IMR-90 (cell line): ENCODE measurements around the gene EGLN1. TPM values are rescaled to one million over a fixed set of nuclear protein-coding genes. Genes with fewer than 3 reads are reported as not detected.

ENCODE experiments used
- ATAC-seq: fragments of 200-7000 bp; cut with Tn5 transposase; 2 replicates; pipeline ENCODE4 v1.9.1; 2020; ENCODE audit warnings: low read depth, mild to moderate bottlenecking, moderate library complexity
- BruUV-seq: library from RNA; stranded (reverse); fragments of 400-500 nt; replicated peaks from 2 replicates; lab custom pipeline; 2021; lab: Mats Ljungman, UMichigan
- CTCF ChIA-PET: fragments of 300-600 bp; formaldehyde crosslinking; extraction: SDS; loops from one replicate; lab custom pipeline; 2021; ENCODE audit warnings: antibody characterized with exemption; lab: Yijun Ruan, JAX
- POLR2A ChIA-PET: fragments of 300-600 bp; sonication (Branson Sonifier 250); formaldehyde crosslinking; loops from one replicate; lab custom pipeline; 2022; ENCODE audit warnings: antibody characterized with exemption; ENCODE audit not compliant: unreplicated experiment; lab: Charles Lee
- DNase-seq: peaks from one replicate; pipeline ENCODE4 v3.0.0; 2013
- H2AFZ ChIP-seq: replicated peaks from 2 replicates; pipeline ENCODE3; 2013; ENCODE audit warnings: low read length, mild to moderate bottlenecking; ENCODE audit not compliant: poor library complexity
- H2AK5ac ChIP-seq: 2 replicates; pipeline ENCODE4 v1.6.1; 2013; ENCODE audit warnings: low read depth, low read length, inconsistent platforms
- H2AK9ac ChIP-seq: replicated peaks from 2 replicates; pipeline ENCODE3; 2013; ENCODE audit warnings: mild to moderate bottlenecking, low read depth, low read length, moderate library complexity; ENCODE audit not compliant: poor library complexity
- H2BK120ac ChIP-seq: 2 replicates; pipeline ENCODE4 v1.6.1; 2013; ENCODE audit warnings: low read depth, low read length, inconsistent platforms
- H2BK15ac ChIP-seq: 3 replicates; pipeline ENCODE4 v1.6.1; 2013; ENCODE audit warnings: low read depth, low read length, inconsistent platforms
- H2BK20ac ChIP-seq: 2 replicates; pipeline ENCODE4 v1.6.1; 2013; ENCODE audit warnings: low read depth, mild to moderate bottlenecking, inconsistent platforms, low read length, moderate library complexity
- H2BK5ac ChIP-seq: 2 replicates; pipeline ENCODE4 v1.6.1; 2013; ENCODE audit warnings: mild to moderate bottlenecking, low read depth, low read length, inconsistent platforms; ENCODE audit not compliant: poor library complexity, severe bottlenecking
- H3K14ac ChIP-seq: replicated peaks from 2 replicates; pipeline ENCODE4 v1.6.1; 2013; ENCODE audit warnings: low read depth, low read length, inconsistent platforms
- H3K18ac ChIP-seq: 2 replicates; pipeline ENCODE4 v1.6.1; 2013; ENCODE audit warnings: low read depth, low read length, control low read depth
- H3K23ac ChIP-seq: 2 replicates; pipeline ENCODE4 v1.6.1; 2013; ENCODE audit warnings: low read depth, low read length, inconsistent platforms
- H3K27ac ChIP-seq: 2 replicates; pipeline ENCODE4 v1.5.1; 2013; ENCODE audit warnings: mild to moderate bottlenecking, control low read depth, low read length; ENCODE audit not compliant: insufficient read depth
- H3K27me3 ChIP-seq: 2 replicates; pipeline ENCODE4 v1.6.1; 2013; ENCODE audit warnings: low read length; ENCODE audit not compliant: control insufficient read depth, insufficient read depth
- H3K36me3 ChIP-seq: 2 replicates; pipeline ENCODE4 v1.6.1; 2013; ENCODE audit warnings: low read length, mixed read lengths; ENCODE audit not compliant: control insufficient read depth, insufficient read depth
- H3K4ac ChIP-seq: 2 replicates; pipeline ENCODE4 v1.6.1; 2013; ENCODE audit warnings: low read depth, low read length, inconsistent platforms
- H3K4me1 ChIP-seq: 2 replicates; pipeline ENCODE4 v1.6.1; 2013; ENCODE audit warnings: low read length, mixed read lengths; ENCODE audit not compliant: control insufficient read depth, insufficient read depth
- H3K4me2 ChIP-seq: 2 replicates; pipeline ENCODE4 v1.6.1; 2013; ENCODE audit warnings: low read depth, mild to moderate bottlenecking, control low read depth, low read length, moderate library complexity
- H3K4me3 ChIP-seq: 2 replicates; pipeline ENCODE4 v1.5.1; 2013; ENCODE audit warnings: low read depth, mild to moderate bottlenecking, control low read depth, low read length, moderate library complexity; ENCODE audit not compliant: insufficient read depth
- H3K56ac ChIP-seq: 2 replicates; pipeline ENCODE4 v1.6.1; 2013; ENCODE audit warnings: low read length, inconsistent platforms; ENCODE audit not compliant: insufficient read depth; ENCODE audit errors: extremely low read depth
- H3K79me1 ChIP-seq, 2 experiments: 2 replicates each; pipeline ENCODE4 v1.6.1; 2013; ENCODE audit warnings: low read length in 2 of 2, inconsistent platforms in 1 of 2, low read depth in 1 of 2
- H3K9ac ChIP-seq: 2 replicates; pipeline ENCODE4 v1.6.1; 2013; ENCODE audit warnings: low read depth, low read length, control low read depth
- H3K9me1 ChIP-seq: 2 replicates; pipeline ENCODE4 v1.6.1; 2013; ENCODE audit warnings: low read length, inconsistent platforms; ENCODE audit not compliant: insufficient read depth
- H3K9me3 ChIP-seq: 2 replicates; pipeline ENCODE4 v1.6.1; 2013; ENCODE audit warnings: low read length; ENCODE audit not compliant: control insufficient read depth, insufficient read depth
- H4K20me1 ChIP-seq: 2 replicates; pipeline ENCODE4 v1.6.1; 2013; ENCODE audit warnings: low read length, inconsistent platforms; ENCODE audit not compliant: insufficient read depth
- H4K5ac ChIP-seq: 2 replicates; pipeline ENCODE4 v1.6.1; 2013; ENCODE audit warnings: mild to moderate bottlenecking, low read depth, low read length, control low read depth
- H4K8ac ChIP-seq, 2 experiments: 2 replicates each; pipeline ENCODE4 v1.6.1; 2013; ENCODE audit warnings: low read depth in 2 of 2, low read length in 2 of 2, control low read depth in 1 of 2, inconsistent platforms in 1 of 2
- H4K91ac ChIP-seq: 2 replicates; pipeline ENCODE4 v1.6.1; 2013; ENCODE audit warnings: low read depth, low read length, inconsistent platforms; ENCODE audit not compliant: insufficient read depth
- BHLHE40 ChIP-seq: fragments of 150-350 bp; IDR thresholded peaks from 2 replicates; pipeline ENCODE4 v1.6.1; 2016; ENCODE audit warnings: mild to moderate bottlenecking, low read depth, low read length
- CEBPB ChIP-seq: IDR thresholded peaks from 2 replicates; pipeline ENCODE4 v1.6.1; 2012; ENCODE audit warnings: low read depth, low read length, improper control_type of control experiment
- CHD1 ChIP-seq: IDR thresholded peaks from 2 replicates; pipeline ENCODE4 v1.6.1; 2012; ENCODE audit warnings: low read depth, low read length, improper control_type of control experiment
- FOS ChIP-seq: fragments of 150-350 bp; IDR thresholded peaks from 2 replicates; pipeline ENCODE4 v1.6.1; 2016; ENCODE audit warnings: low read depth, low read length
- MAFK ChIP-seq: IDR thresholded peaks from 2 replicates; pipeline ENCODE4 v1.6.1; 2012; ENCODE audit warnings: low read depth, low read length, improper control_type of control experiment
- MAZ ChIP-seq: IDR thresholded peaks from 2 replicates; pipeline ENCODE4 v1.6.1; 2012; ENCODE audit warnings: low read depth, mild to moderate bottlenecking, low read length, improper control_type of control experiment, moderate library complexity, borderline replicate concordance
- MXI1 ChIP-seq: IDR thresholded peaks from 2 replicates; pipeline ENCODE4 v1.6.1; 2012; ENCODE audit warnings: low read depth, mild to moderate bottlenecking, low read length, moderate library complexity, borderline replicate concordance
- POLR2A ChIP-seq: IDR thresholded peaks from 2 replicates; pipeline ENCODE4 v1.6.1; 2012; ENCODE audit warnings: mild to moderate bottlenecking, low read depth, low read length
- RAD21 ChIP-seq: IDR thresholded peaks from 2 replicates; pipeline ENCODE4 v1.6.1; 2012; ENCODE audit warnings: low read length, improper control_type of control experiment
- RCOR1 ChIP-seq: IDR thresholded peaks from 2 replicates; pipeline ENCODE4 v1.6.1; 2012; ENCODE audit warnings: mild to moderate bottlenecking, low read length, improper control_type of control experiment; ENCODE audit not compliant: insufficient replicate concordance
- RFX5 ChIP-seq: IDR thresholded peaks from 2 replicates; pipeline ENCODE4 v1.8.0; 2012; ENCODE audit warnings: low read depth, mild to moderate bottlenecking, low read length, moderate library complexity
- WGBS, 2 experiments: methylation state at CpG; one replicate each; pipeline versions ENCODE4 v1.1.5 to v1.1.7; 2013; ENCODE audit warnings: missing lambda C conversion rate in 2 of 2; ENCODE audit not compliant: insufficient read length in 1 of 2; ENCODE audit errors: extremely low coverage in 2 of 2; 5-methylcytosine and 5-hydroxymethylcytosine counted together
- dilution Hi-C: fragments of 300-500 bp; cut with HindIII; formaldehyde crosslinking; loops from one replicate; pipeline ENCODE4 v1.14.3; 2018; ENCODE audit warnings: low sequenced_read_pairs; ENCODE audit not compliant: unreplicated experiment
- in situ Hi-C: fragments of 300-500 bp; cut with MboI; formaldehyde crosslinking; loops from 3 replicates; pipeline ENCODE4 v1.14.3; 2019; ENCODE audit warnings: low sequenced_read_pairs, inconsistent platforms, mixed read lengths
- intact Hi-C: fragments of 100-400 bp; cut with micrococcal nuclease; formaldehyde crosslinking; loops from 2 replicates; pipeline ENCODE4 v1.10.0; 2022
- polyA plus RNA-seq, 3 experiments: library from polyadenylated mRNA; depleted of rRNA; stranded (reverse); fragments of >200 nt; gene quantifications; 2 replicates each; pipeline ENCODE4 v1.2.3, GENCODE V29; 2012; ENCODE audit warnings: low replicate concordance in 1 of 3
- total RNA-seq: library from RNA; depleted of rRNA; stranded (reverse); fragments of >200 nt; gene quantifications from 2 replicates; pipeline ENCODE4 v1.2.3, GENCODE V29; 2012
- TF ChIP-seq, protein P1 (sequence below): fragments of 150-350 bp; IDR thresholded peaks from 2 replicates; pipeline ENCODE4 v1.6.1; 2017; ENCODE audit warnings: mild to moderate bottlenecking, antibody characterized with exemption, low read length, low read depth
- TF ChIP-seq, protein P2 (sequence below): conservative IDR thresholded peaks from 2 replicates; pipeline ENCODE4 v1.5.1; 2012; ENCODE audit warnings: mild to moderate bottlenecking, low read depth, low read length, improper control_type of control experiment
- TF ChIP-seq, protein P3 (sequence below): fragments of 150-350 bp; IDR thresholded peaks from 2 replicates; pipeline ENCODE4 v1.6.1; 2016; ENCODE audit warnings: low read depth, mild to moderate bottlenecking, low read length, moderate library complexity, borderline replicate concordance

EGLN1 gene
- total and polyA plus RNA-seq, 2 of the 4 experiments (the other 2 are of a cell fraction) = 25.7 to 26.9 TPM

DNA sequence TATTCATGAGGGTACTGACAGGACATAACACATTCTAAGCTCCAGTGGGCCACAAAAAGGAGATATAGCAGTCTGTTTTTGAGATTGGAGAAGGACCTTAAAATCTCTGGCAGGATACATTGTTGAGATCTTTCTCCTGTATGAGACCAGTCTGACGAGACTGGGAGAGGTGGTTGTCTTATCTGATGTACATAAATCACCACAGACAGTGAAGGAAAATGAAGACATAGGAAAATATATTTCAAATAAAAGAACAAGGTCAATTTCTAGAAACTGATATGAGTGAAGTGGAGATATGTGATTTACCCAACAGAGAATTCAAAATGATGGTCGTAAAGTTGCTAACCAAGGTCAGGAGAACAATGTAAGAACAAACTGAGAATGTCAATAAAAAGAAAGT is 21.3 kb upstream of the EGLN1 start:
- Histone ChIP-seq H3K18ac (no peak overlapping the region), H4K91ac (no peak overlapping the region), H2AK9ac (no peak overlapping the region), H3K4me1 (no peaks in the 10 kb centered on the region), H2AK5ac (no peak overlapping the region), H3K36me3 (no peaks in the 10 kb centered on the region), H3K27me3 (no peaks in the 10 kb centered on the region), H3K56ac (no peak overlapping the region), H4K20me1 (no peaks in the 10 kb centered on the region), H3K27ac (no peak overlapping the region), H3K14ac (no peak overlapping the region), H3K4me3 (no peak overlapping the region), H2AFZ (no peak overlapping the region), H3K9me3 (no peaks in the 10 kb centered on the region), H2BK15ac (no peak overlapping the region), H2BK20ac (no peak overlapping the region), H3K9ac (no peak overlapping the region), H3K23ac (no peak overlapping the region), H3K4me2 (no peak overlapping the region), H2BK120ac (no peak overlapping the region), H4K8ac (no peak overlapping the region), H4K5ac (no peak overlapping the region), H3K9me1 (no peaks in the 10 kb centered on the region), H3K79me1 (no peaks in the 10 kb centered on the region), H3K4ac (no peak overlapping the region), H2BK5ac (no peak overlapping the region)
- intact Hi-C loops = no loop called here
- ChIA-PET POLR2A (no interaction called here), CTCF (no interaction called here)
- ATAC-seq (no peak), DNase-seq (no peak)
- no TSS peak for BruUV-seq
- TF ChIP-seq FOS (no peak), RCOR1 (no peak), CHD1 (no peak), BHLHE40 (no peak), MXI1 (no peak), MAFK (no peak), RFX5 (no peak), MAZ (no peak), RAD21 (no peak), POLR2A (no peak), CEBPB (no peak)
- TF ChIP-seq, protein P1, sequence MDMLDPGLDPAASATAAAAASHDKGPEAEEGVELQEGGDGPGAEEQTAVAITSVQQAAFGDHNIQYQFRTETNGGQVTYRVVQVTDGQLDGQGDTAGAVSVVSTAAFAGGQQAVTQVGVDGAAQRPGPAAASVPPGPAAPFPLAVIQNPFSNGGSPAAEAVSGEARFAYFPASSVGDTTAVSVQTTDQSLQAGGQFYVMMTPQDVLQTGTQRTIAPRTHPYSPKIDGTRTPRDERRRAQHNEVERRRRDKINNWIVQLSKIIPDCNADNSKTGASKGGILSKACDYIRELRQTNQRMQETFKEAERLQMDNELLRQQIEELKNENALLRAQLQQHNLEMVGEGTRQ = no peak
- TF ChIP-seq, protein P2, sequence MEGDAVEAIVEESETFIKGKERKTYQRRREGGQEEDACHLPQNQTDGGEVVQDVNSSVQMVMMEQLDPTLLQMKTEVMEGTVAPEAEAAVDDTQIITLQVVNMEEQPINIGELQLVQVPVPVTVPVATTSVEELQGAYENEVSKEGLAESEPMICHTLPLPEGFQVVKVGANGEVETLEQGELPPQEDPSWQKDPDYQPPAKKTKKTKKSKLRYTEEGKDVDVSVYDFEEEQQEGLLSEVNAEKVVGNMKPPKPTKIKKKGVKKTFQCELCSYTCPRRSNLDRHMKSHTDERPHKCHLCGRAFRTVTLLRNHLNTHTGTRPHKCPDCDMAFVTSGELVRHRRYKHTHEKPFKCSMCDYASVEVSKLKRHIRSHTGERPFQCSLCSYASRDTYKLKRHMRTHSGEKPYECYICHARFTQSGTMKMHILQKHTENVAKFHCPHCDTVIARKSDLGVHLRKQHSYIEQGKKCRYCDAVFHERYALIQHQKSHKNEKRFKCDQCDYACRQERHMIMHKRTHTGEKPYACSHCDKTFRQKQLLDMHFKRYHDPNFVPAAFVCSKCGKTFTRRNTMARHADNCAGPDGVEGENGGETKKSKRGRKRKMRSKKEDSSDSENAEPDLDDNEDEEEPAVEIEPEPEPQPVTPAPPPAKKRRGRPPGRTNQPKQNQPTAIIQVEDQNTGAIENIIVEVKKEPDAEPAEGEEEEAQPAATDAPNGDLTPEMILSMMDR = no peak
- TF ChIP-seq, protein P3, sequence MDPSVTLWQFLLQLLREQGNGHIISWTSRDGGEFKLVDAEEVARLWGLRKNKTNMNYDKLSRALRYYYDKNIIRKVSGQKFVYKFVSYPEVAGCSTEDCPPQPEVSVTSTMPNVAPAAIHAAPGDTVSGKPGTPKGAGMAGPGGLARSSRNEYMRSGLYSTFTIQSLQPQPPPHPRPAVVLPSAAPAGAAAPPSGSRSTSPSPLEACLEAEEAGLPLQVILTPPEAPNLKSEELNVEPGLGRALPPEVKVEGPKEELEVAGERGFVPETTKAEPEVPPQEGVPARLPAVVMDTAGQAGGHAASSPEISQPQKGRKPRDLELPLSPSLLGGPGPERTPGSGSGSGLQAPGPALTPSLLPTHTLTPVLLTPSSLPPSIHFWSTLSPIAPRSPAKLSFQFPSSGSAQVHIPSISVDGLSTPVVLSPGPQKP = no peak
- dilution Hi-C loops = no loop called here
- WGBS, 2 experiments = no CpG with 5 or more reads among the region's 2 CpGs
- in situ Hi-C loops = no loop called here
